ENCODE data around the gene OR10AD1. TPM values are rescaled to one million over a fixed set of nuclear protein-coding genes. Genes with fewer than 3 reads are reported as not detected.

Gene OR10AD1
- total RNA-seq, 3 donors from 2014 or later: not detected

DNA sequence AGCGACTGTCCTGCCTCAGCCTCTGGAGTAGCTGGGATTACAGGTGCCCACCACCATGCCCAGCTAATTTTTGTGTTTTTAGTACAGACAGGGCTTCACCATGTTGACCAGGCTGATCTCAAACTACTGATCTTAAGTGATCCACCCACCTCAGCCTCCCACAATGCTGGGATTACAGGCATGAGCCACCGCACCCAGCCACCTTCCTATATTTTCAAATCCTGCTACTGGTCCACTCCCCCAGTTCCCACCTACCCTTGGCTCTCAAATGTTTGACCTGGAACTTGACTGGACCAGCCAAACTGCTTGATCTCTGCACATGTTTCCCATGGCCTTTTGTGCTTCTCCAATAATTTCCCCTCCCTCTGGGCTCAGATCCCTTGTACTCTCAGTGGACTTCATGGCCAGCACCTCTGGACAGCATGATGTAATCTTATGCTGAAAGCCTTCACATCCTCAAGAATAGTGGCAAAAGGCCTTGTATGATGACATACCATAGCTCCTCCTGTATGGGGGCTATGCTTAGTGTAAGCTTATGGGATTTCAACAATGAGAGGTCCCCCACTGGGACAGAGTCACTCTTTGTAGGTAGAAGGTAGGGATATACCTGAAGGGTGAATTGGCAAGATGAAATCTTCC, 22.1 kb downstream of the OR10AD1 start:
- no peaks in the 10 kb centered on the region for H3K36me3 ChIP-seq
- H3K27ac ChIP-seq: no peak overlapping the region
- H3K4me1 ChIP-seq: peaks cover 0 to 6% of the 10 kb centered on the region in 2 donors
- H3K4me3 ChIP-seq: no peak overlapping the region
- TF ChIP-seq POLR2AphosphoS5 (IDR thresholded peaks at IDR 0.05) (no peak), POLR2A (IDR thresholded peaks at IDR 0.05) (no peak)
- TF ChIP-seq, protein P1, sequence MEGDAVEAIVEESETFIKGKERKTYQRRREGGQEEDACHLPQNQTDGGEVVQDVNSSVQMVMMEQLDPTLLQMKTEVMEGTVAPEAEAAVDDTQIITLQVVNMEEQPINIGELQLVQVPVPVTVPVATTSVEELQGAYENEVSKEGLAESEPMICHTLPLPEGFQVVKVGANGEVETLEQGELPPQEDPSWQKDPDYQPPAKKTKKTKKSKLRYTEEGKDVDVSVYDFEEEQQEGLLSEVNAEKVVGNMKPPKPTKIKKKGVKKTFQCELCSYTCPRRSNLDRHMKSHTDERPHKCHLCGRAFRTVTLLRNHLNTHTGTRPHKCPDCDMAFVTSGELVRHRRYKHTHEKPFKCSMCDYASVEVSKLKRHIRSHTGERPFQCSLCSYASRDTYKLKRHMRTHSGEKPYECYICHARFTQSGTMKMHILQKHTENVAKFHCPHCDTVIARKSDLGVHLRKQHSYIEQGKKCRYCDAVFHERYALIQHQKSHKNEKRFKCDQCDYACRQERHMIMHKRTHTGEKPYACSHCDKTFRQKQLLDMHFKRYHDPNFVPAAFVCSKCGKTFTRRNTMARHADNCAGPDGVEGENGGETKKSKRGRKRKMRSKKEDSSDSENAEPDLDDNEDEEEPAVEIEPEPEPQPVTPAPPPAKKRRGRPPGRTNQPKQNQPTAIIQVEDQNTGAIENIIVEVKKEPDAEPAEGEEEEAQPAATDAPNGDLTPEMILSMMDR (IDR thresholded peaks at IDR 0.05): no peak
- H3K27me3 ChIP-seq: peaks cover 2 to 32% of the 10 kb centered on the region in 2 donors
- no peaks in the 10 kb centered on the region for H3K9me3 ChIP-seq
- no peak for DNase-seq (ENCODE audit: low spot score in 2 of 2)
- intact Hi-C loops (cut with DNase I; ENCODE audit: low total_unique reads): no loop called here

DNA sequence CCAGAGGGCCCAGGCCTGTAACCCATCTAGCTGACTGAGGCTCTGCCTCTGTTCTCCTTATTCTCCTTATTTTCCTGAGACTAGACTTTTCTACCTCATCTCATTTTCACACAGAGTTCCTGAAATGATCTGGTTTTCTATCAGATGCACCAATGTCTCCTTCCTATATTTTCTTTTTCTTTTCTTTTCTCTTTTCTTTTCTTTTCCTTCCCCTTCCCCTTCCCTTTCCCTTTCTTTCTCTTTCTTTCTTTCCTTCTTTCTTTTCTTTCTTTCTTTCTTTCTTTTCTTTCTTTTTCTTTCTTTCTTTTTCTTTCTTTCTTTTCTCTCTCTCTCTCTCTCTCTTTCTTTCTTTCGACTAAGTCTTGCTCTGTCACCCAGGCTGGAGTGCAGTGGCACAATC, 22.7 kb downstream of the OR10AD1 start:
- no peak for DNase-seq (ENCODE audit: low spot score in 2 of 2)
- intact Hi-C loops (cut with DNase I; ENCODE audit: low total_unique reads): no loop called here
- Histone ChIP-seq H3K27me3 (peaks cover 2 to 32% of the 10 kb centered on the region in 2 donors), H3K4me3 (no peak overlapping the region), H3K4me1 (peaks cover 0 to 6% of the 10 kb centered on the region in 2 donors), H3K36me3 (no peaks in the 10 kb centered on the region), H3K9me3 (no peaks in the 10 kb centered on the region), H3K27ac (no peak overlapping the region)
- TF ChIP-seq, protein P1 (IDR thresholded peaks at IDR 0.05): no peak
- TF ChIP-seq POLR2A (IDR thresholded peaks at IDR 0.05): no peak
- no peak for TF ChIP-seq POLR2AphosphoS5 (IDR thresholded peaks at IDR 0.05)

DNA sequence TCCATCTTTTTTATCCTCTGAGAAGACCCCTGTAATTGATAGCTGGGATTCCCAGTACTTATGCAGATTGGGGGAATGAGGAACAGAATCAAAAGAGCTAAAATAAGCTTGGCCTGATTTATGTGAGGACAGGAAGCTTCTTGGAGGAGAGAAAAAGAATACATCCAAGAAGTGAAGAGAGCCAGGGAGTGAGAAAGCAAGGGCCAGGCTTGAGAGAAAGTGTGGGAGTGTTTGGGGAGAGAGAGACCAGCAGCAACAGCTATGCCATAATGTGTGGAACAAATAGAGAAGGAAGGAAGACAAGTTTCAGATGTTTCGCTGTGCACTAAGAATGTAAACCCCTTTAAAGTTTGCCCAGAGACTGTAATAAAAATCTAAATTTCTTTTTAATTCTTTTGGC, 23.6 kb downstream of the OR10AD1 start:
- H3K27ac ChIP-seq: no peak overlapping the region
- H3K9me3 ChIP-seq: no peaks in the 10 kb centered on the region
- peaks cover 2 to 30% of the 10 kb centered on the region in 2 donors for H3K27me3 ChIP-seq
- intact Hi-C loops (cut with DNase I; ENCODE audit: low total_unique reads): no loop called here
- no peak for DNase-seq (ENCODE audit: low spot score in 2 of 2)
- no peaks in the 10 kb centered on the region for H3K36me3 ChIP-seq
- TF ChIP-seq, protein P1 (IDR thresholded peaks at IDR 0.05): no peak
- no peak for TF ChIP-seq POLR2A (IDR thresholded peaks at IDR 0.05)
- no peak overlapping the region for H3K4me3 ChIP-seq
- peaks cover 0 to 6% of the 10 kb centered on the region in 2 donors for H3K4me1 ChIP-seq

DNA sequence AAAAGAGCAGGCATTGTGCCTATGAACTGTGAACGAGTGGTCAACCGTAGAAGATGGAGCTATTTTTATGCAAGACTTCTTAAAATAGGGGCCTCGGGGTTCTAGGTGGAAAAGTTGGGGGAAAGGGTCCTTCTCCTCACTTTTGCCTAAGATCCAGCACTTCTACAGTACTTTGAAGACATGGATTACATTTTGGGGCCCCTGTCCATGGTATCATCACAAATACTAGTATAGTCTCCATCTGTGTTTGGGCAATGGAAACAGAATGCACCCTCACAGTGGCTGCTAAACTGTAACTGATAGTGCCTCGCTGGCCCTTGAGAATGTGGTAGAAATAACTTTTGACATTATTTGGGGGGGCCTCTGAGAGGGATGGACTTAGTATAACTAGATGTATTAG, 25.1 kb downstream of the OR10AD1 start:
- Histone ChIP-seq H3K27me3 (peaks cover 0 to 19% of the 10 kb centered on the region in 2 donors), H3K27ac (no peak overlapping the region), H3K9me3 (no peaks in the 10 kb centered on the region), H3K4me1 (no peaks in the 10 kb centered on the region), H3K36me3 (no peaks in the 10 kb centered on the region), H3K4me3 (no peak overlapping the region)
- DNase-seq (ENCODE audit: low spot score in 2 of 2): no peak
- TF ChIP-seq POLR2AphosphoS5 (IDR thresholded peaks at IDR 0.05) (no peak), POLR2A (IDR thresholded peaks at IDR 0.05) (no peak)
- TF ChIP-seq, protein P1 (IDR thresholded peaks at IDR 0.05): no peak
- intact Hi-C loops (cut with DNase I; ENCODE audit: low total_unique reads): no loop called here

DNA sequence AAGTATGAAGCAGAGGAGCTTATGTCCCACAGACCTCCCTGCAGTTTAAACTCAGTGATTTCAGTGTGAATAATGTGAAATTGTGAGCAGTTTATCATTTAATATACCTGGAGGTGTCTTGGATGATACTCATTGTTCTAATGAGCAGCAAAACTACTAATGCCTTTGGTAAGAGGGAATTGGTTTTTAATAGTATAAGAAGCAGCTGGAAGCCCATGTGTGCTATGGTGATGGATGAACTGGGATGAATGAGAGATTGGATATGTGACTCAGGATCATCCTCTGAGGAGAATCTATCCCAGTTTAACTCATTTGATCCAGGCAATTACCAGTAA, 26.7 kb downstream of the OR10AD1 start:
- intact Hi-C loops (cut with DNase I; ENCODE audit: low total_unique reads): no loop called here
- no peak for TF ChIP-seq POLR2AphosphoS5 (IDR thresholded peaks at IDR 0.05)
- Histone ChIP-seq H3K27ac (peak overlapping the region in 1 of 2 donors; percentile 40), H3K4me3 (no peak overlapping the region), H3K27me3 (peaks cover 0 to 12% of the 10 kb centered on the region in 2 donors), H3K36me3 (no peaks in the 10 kb centered on the region), H3K9me3 (no peaks in the 10 kb centered on the region), H3K4me1 (no peaks in the 10 kb centered on the region)
- no peak for DNase-seq (ENCODE audit: low spot score in 2 of 2)

Measured in breast epithelium (tissue), 4 donors.